Endothelial cell of umbilical vein (primary cell): ENCODE results near the gene PKNOX1.

Experiments used
- CTCF ChIP-seq, 2 donors: IDR thresholded peaks; 1 replicate in 1 of 2; 2 replicates in 1 of 2; pipeline ENCODE4 v1.5.1; 2011; ENCODE audit warnings: low read length in 2 of 2, mild to moderate bottlenecking in 2 of 2, moderate library complexity in 2 of 2, control low read depth in 1 of 2, inconsistent platforms in 1 of 2, low read depth in 1 of 2; ENCODE audit not compliant: insufficient read depth in 1 of 2; ENCODE audit errors: extremely low read depth in 1 of 2
- EZH2 ChIP-seq: IDR thresholded peaks from 2 replicates; pipeline ENCODE4 v1.6.1; 2012; ENCODE audit warnings: borderline replicate concordance, low read depth, mild to moderate bottlenecking, moderate library complexity, low read length, inconsistent platforms; ENCODE audit not compliant: severe bottlenecking
- JUN ChIP-seq: IDR thresholded peaks from 2 replicates; pipeline ENCODE4 v1.6.1; 2011; ENCODE audit warnings: borderline replicate concordance, low read depth; ENCODE audit not compliant: insufficient read length, insufficient read depth
- MAX ChIP-seq: IDR thresholded peaks from 2 replicates; pipeline ENCODE4 v1.6.1; 2011; ENCODE audit not compliant: insufficient read depth, insufficient read length
- MYC ChIP-seq: IDR thresholded peaks from one replicate; pipeline ENCODE4 v1.6.1; 2011; ENCODE audit warnings: mild to moderate bottlenecking, low read depth, low read length
- POLR2A ChIP-seq: IDR thresholded peaks from 2 replicates; pipeline ENCODE4 v1.6.1; 2012; ENCODE audit warnings: low read depth, mild to moderate bottlenecking, control low read depth, low read length
- POLR2AphosphoS5 ChIP-seq: IDR thresholded peaks from 2 replicates; pipeline ENCODE4 v1.6.1; 2012; ENCODE audit warnings: low read depth, mild to moderate bottlenecking, control low read depth, low read length, moderate library complexity; ENCODE audit not compliant: insufficient read depth

- TF ChIP-seq CTCF (IDR thresholded peaks at IDR 0.05; ENCODE audit: extremely low read depth in 1 of 2, insufficient read depth in 1 of 2, low read depth in 1 of 2, low read length in 2 of 2) (no peak), POLR2AphosphoS5 (no peak), POLR2A (no peak), MAX (no peak), EZH2 (no peak), MYC (no peak), JUN (no peak)
Observed at GRCh38 chr21:42983103-42983502, 8.7 kb downstream of the PKNOX1 start.
